GM12801 (cell line): ENCODE measurements around the gene LTO1.

ENCODE experiments used
- CTCF ChIP-seq: IDR thresholded peaks from one replicate; pipeline ENCODE4 v1.5.1; 2011; ENCODE audit warnings: control low read depth; ENCODE audit not compliant: insufficient read length; ENCODE audit errors: extremely low read depth

Gene LTO1

GRCh38 chr11:69634590-69634989 lies 40.6 kb downstream of the LTO1 start:
- no peak for TF ChIP-seq CTCF

- TF ChIP-seq CTCF, result no peak
Observed at GRCh38 chr11:69634069-69634468, 41.1 kb downstream of the LTO1 start.

- TF ChIP-seq CTCF, result no peak
Observed at GRCh38 chr11:69632900-69633299, 42.3 kb downstream of the LTO1 start.

- no peak for TF ChIP-seq CTCF
Observed at GRCh38 chr11:69630424-69630823, 44.7 kb downstream of the LTO1 start.

- TF ChIP-seq CTCF, result no peak
Observed at GRCh38 chr11:69630017-69630416, 45.1 kb downstream of the LTO1 start.

- TF ChIP-seq CTCF, result no peak
Observed at GRCh38 chr11:69627551-69627950, 47.6 kb downstream of the LTO1 start.

GRCh38 chr11:69625476-69625875 lies 49.7 kb downstream of the LTO1 start:
- no peak for TF ChIP-seq CTCF

- no peak for TF ChIP-seq CTCF
Observed at GRCh38 chr11:69624293-69624692, 50.9 kb downstream of the LTO1 start.
